Activated naive CD8-positive, alpha-beta T cell treated with anti-CD3 and anti-CD28 coated beads, Interleukin-2, amount 50 U/mL, for 16 hours (primary cell): ENCODE data around the gene RGR.

Experiments
- DNase-seq: peaks from one replicate; pipeline ENCODE4 v3.0.0-alpha.2; 2020; ENCODE audit warnings: low read depth, low spot score

Gene RGR

GRCh38 chr10:84217746-84218145 lies 27.1 kb upstream of the RGR start:
- no peak for DNase-seq

GRCh38 chr10:84221916-84222315 lies 22.9 kb upstream of the RGR start:
- no peak for DNase-seq

- no peak for DNase-seq
Measured at GRCh38 chr10:84224411-84225028, 20.3 kb upstream of the RGR start.

DNA sequence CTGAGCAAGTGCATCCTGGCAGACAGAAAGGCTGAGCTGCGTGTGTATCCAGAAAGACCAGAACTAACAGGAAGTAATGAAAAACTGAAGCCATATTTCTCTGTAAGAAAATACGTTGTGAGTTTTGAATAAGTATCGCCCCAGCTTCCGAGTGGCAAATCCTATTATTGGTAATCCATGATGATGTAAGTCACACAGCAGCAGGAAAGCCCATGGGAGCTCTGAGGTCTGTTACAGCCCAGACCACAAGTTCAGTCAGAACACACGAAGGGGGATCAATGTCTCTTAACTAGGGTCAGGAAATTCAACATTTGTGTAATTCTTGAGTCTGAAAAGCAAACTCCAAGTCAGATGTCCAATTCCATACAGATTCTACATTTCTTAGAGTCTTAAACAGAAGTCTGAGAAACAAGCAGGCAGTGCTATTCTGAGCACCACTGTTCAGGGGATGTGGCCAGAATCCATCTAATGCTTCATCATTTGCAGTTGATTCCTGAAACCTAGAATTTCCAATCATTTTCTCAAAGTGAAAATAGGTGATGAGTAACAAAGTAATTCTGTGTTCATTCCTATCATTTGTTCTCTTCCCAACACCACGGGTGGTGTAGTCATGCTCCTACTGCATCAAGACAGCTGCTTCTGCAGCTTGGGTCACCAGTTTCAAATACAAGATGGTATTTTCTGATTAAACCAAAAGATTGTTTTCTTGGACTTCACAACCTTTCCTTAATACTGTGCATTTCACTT lies 19.3 kb upstream of the RGR start, which contains the start of gene LRIT2:
TSS of gene LRIT2 (minus strand) at position 118 of the 747 bp plus-strand sequence. CDS start at position 94, 24 bp downstream.
- no peak for DNase-seq

- DNase-seq = no peak
Measured at GRCh38 chr10:84226616-84227015, 18.2 kb upstream of the RGR start.

DNA sequence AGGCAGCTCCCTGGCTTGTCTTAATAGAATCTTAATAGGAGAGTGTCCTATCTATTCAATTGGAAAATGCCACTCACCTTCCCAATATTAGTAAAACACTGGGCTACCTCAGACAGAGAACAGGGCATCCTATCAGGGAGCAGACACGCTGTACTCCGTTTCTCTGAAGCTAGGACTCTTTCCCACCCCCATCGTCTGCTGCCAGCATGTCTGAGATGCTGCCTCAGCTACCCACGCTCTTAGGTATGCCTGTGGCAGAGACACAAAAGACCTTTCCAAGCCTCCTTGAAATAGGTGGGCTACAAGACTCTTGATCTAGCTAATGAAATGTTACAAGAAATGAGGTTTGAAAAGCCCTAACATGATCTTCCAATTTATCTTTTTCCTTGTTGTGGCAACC lies 17.0 kb upstream of the RGR start:
- no peak for DNase-seq

DNA sequence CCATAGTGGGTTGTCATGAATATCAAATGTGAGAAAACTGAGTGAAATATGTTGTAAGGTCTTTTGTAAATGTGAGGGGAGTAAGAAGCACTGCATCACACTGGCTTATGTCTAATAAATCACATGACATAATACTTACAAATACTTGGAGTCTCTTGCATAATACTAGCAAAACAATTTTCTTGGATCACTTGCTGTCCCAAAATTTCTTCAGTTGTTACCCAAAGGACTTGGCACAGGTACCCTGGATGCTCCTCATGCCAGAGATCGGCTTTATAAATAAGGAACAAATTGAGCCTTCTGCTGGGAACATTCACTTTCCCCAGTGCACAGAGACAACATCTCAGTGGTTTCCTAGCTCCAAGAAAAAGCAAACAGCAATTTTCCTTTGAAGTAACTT lies 14.5 kb upstream of the RGR start:
- no peak for DNase-seq

DNA sequence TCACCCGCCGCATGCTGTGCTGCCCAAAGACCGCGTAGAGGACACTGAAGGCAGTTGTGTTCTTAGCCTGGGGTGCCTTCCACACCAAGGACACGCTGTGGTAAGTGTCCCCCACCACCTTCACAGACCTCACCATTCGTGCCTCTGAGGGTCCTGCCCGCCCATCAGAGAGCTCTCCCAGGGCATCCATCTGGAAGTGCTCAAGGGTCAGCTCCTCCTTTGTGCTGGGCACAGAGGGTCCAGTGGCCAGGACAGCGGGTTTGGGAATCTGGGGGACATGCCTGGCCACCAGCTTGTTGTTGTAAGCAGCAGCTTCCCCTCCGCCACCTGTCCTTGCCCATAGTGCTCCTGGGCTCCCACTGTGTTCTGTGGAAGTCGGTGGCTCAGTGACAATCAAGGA lies 12.5 kb upstream of the RGR start:
- DNase-seq = no peak

DNA sequence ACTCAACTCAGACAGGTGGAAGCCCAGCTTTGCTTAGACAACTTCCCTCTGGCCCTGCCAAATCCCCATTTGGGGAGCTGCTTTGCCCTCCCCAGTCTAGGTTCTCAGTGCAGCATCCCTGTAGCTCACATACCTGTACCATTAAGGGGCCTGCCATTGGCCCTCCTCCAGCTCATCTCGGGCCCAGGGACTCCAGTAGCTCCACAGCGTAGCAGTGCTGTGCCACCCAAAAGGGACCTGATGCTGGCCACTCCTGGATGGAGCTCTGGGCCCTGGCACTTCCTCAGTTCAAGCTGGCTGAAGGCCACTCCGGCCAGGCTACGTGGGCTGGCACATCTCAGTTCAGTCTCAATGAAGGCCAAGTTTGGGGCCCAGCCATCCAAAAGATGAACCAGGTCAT lies 10.9 kb upstream of the RGR start:
- DNase-seq = no peak

GRCh38 chr10:84234479-84234878 lies 10.4 kb upstream of the RGR start:
- no peak for DNase-seq

DNA sequence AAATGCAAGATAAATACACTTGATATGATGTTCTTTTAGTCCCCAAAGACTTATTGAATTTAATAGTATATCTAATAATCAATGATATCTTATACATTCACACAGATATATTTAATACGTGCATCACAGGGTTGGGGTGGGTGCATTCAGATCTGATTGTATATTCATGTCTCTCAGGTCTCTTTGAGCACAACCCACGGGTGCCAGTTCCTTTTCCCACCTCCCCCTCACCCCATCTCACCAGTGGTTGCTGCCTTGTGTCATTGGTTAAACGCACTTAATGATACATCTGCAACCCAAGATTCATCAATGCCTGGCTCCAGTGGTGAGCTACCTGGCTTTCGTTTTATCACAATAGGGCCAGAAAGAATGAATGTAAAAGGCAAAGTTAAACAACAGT lies 9.8 kb upstream of the RGR start:
- DNase-seq = no peak

DNA sequence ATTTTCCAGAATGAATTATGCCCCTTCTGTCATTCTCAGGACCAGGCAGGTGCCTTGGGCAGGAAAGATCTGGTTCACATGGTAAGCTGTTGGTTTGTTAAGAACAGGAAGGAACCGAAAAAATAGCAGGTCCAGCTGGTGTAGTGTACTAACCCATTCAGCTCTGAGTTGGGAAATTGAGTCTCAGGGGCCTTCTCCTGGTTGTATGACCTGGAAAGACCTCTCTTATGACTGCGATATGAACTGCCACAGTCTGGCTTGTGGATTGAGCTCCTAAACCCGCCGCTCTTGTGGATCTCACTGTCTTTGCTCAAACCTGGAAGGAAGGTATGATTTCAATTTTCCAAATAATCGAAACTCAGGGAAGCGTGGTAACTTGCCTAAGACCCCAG lies 8.1 kb upstream of the RGR start:
- DNase-seq = no peak

DNA sequence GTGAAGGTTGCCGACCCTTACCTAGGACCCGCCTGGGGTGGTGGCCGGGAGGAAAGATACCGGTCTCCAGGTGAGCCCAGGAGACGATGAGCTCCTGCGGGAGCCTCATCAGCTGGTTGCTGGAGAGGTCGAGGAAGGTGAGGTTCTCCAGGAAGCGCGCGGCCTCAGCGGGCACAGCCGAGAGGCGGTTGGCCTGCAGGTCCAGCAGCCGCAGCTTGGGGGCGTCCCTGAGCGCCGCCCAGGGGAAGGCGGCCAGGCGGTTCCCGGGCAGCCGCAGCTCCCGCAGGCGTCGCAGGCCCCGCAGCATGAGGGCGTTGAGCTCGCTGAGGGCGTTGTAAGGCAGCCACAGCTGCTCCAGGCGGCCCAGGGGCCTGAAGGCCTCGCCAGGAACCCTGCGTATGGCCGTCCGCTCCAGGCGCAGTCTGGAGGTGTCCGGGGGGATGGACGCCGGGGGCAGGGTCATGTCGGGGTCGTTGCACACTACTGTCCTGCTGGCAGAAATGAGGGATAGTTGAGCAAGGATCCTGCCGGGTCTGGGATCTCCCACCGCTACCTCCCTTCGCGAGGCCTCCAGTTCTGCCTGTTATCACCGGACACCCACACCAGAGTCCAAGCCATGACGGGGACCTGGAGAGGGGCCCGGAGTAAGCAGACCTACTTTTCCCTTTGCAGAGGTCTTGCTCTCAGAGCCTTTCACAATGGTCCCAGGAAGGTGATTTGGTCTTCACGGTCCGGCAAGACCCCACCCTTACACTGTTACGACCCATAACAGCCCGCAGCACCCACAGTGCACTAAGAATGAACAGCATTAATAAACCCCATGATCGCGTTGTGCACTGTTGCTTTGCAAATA lies 7.4 kb upstream of the RGR start:
- DNase-seq = no peak

- no peak for DNase-seq
Measured at GRCh38 chr10:84238909-84239308, 5.9 kb upstream of the RGR start.

- DNase-seq = no peak
Measured at GRCh38 chr10:84241185-84241790, 3.6 kb upstream of the RGR start, which contains the start of gene LRIT1. TSS of gene LRIT1 (minus strand) at chr10:84241546. CDS start at chr10:84241439, 107 bp downstream.

GRCh38 chr10:84243759-84244158 lies 1.1 kb upstream of the RGR start:
- no peak for DNase-seq

GRCh38 chr10:84247496-84247895 lies 2.6 kb downstream of the RGR start:
- no peak for DNase-seq

DNA sequence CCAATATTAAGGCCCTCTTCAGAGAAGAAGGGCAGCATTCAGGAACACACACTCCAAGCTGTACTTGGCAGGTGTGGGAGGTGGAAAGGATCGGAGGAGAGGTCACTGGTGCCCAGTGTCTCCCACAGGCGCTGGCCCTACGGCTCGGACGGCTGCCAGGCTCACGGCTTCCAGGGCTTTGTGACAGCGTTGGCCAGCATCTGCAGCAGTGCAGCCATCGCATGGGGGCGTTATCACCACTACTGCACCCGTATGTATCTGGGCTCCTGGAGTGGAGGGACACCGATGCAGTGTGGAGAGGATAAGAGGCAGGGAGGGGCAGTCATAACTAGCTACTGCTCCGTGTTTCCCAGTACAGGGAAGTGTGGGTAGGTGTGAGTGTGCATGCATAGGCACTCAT lies 3.9 kb downstream of the RGR start:
- DNase-seq = no peak

DNA sequence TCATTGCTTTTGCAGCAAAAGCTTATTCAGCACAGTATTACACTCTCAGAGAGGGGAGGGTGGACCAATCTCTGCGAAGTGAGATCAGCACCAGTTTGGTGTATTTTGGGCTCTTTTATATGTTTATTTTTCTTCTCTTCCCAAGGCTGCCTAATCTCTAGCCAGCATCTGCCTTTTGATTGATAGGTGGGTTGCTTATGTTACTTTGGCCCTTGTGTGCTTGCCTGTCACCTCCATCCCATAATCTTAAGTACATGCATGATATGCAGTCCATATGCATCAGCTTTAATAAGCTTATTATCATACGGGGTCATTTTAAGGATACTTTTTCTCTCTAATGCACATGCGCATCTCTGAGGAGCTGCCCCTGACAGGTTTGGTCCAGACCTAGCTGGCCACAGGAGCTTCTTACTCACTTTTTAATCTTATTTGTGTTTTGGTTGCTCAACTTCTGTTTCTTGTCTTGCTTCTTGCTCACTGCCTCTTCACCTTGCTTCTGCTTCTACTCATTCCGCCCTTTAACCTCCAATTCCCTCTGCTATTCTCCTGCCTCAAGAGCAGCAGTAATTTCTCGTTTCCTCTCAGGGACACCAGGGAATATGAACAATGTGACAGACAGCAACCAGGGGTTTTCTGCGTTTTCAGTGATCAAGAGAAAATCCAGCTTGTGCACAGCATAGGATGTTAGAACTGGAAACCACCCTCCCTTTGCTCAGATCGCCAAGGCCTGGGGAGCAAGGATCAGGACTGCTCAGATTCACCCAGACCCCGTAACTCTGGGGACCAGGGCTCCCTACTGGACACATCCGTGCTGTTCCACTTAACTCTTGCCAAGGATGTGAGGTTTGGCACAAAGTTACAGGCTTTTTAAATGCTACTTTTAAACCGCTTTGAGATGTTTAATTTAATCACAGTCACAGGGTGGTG lies 10.0 kb downstream of the RGR start:
- no peak for DNase-seq

DNA sequence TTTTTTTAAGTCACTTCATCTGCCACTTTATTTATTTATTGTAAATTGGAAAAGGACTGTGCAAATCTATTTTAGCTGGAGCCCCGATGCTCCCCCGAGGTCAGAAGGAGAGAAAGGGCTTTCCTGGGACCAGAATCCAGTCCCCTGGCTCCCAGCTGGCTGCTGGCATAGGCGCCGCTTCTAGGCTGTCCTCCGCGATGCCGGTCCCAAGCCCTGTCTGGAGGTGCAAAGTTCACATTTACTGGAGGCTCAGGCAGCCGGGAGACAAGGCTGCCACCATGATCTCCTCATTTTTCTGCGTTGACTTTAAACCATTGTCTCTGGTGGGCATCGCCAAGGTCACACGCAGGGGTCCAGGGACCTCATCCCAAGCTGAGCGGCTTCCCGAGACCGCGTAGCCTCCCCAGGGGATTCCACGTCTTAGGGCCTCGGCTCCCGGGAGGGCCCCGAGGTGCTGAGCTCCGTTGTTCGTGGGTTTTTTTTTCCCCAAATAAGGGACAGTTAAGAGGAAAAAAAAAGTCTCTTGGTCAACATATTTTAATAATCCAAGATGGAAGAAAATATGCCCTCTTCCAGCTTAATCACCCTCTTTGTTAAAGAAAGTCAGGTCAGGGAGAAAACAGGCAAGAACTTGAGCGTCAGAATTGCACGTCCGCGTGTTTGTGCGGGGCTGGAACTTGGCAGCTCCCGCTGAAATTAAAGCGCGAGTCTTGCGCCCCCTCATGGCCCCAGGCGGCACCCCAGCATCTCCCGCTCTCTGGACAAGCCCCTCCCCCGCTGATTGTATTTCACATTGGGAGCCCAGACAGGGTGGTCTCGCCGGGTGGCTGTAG lies 11.9 kb downstream of the RGR start:
- no peak for DNase-seq
